Measurements from ENCODE around the gene TMEM37. TPM values are rescaled to one million over a fixed set of nuclear protein-coding genes. Genes with fewer than 3 reads are reported as not detected.

The TMEM37 gene
- total RNA-seq, 1 experiment from 2014 or later: 4.2 TPM

- Histone ChIP-seq H2BK120ac (ENCODE audit: low read depth, low read length, poor library complexity, severe bottlenecking) (no peak overlapping the region), H2BK20ac (ENCODE audit: low read depth, low read length, poor library complexity, severe bottlenecking) (no peak overlapping the region), H3K9ac (ENCODE audit: extremely low read depth, insufficient read length, low read length) (no peak overlapping the region), H3K56ac (ENCODE audit: insufficient read length, low read depth, low read length) (no peak overlapping the region), H4K8ac (replicated peaks; ENCODE audit: insufficient read length, low read depth, low read length) (no peak overlapping the region), H4K5ac (ENCODE audit: insufficient read length, low read depth, low read length) (no peak overlapping the region), H3K79me2 (ENCODE audit: insufficient read depth, low read length) (no peaks in the 10 kb centered on the region; the same call in 1 of the 2 replicates), H3K14ac (ENCODE audit: insufficient read depth, low read length) (no peak overlapping the region), H3K9me3 (ENCODE audit: control insufficient read depth, low read depth, low read length) (no peaks in the 10 kb centered on the region), H3K23ac (ENCODE audit: insufficient read length, low read depth, low read length) (no peak overlapping the region), H3K4ac (ENCODE audit: low read depth, low read length) (no peak overlapping the region), H2BK12ac (ENCODE audit: insufficient read length, low read depth, low read length) (no peak overlapping the region), H3K23me2 (ENCODE audit: insufficient read length, low read depth, low read length, poor library complexity, severe bottlenecking) (no peaks in the 10 kb centered on the region), H3K27me3 (ENCODE audit: insufficient read depth, low read length) (no peaks in the 10 kb centered on the region), H4K91ac (ENCODE audit: insufficient read length, low read depth, low read length) (no peak overlapping the region), H2AFZ (ENCODE audit: low read length) (no peak overlapping the region), H3T11ph (ENCODE audit: low read length) (no peak overlapping the region), H3K4me1 (ENCODE audit: insufficient read depth, low read length) (no peaks in the 10 kb centered on the region), H2BK5ac (ENCODE audit: insufficient read length, low read length) (no peak overlapping the region), H3K79me1 (ENCODE audit: insufficient read depth, low read depth, low read length, poor library complexity, severe bottlenecking) (no peaks in the 10 kb centered on the region), H3K27ac (ENCODE audit: insufficient read length, low read depth, low read length) (no peak overlapping the region), H4K20me1 (ENCODE audit: control insufficient read depth, insufficient read depth, insufficient read length) (no peaks in the 10 kb centered on the region), H3K18ac (ENCODE audit: insufficient read length, low read depth, low read length) (no peak overlapping the region), H2AK5ac (ENCODE audit: insufficient read length, low read length) (no peak overlapping the region), H2BK15ac (ENCODE audit: low read depth, low read length) (no peak overlapping the region), H3K4me2 (ENCODE audit: insufficient read depth, insufficient read length, low read length) (no peak overlapping the region)
- Mint-ChIP-seq H3K4me3 (no peak overlapping the region), H3K27ac (no peak overlapping the region), H3K36me3 (ENCODE audit: insufficient read depth in 1 of 3, low read depth in 3 of 3) (no peaks in the 10 kb centered on the region), H3K9me3 (no peaks in the 10 kb centered on the region; a peak in 1 of 5 replicates), H3K4me1 (peaks cover 0 to 8% of the 10 kb centered on the region in 2 experiments; a peak in 3 of 4 replicates), H3K27me3 (ENCODE audit: low read depth) (peaks cover 10% of the 10 kb centered on the region)
- no peak for TF ChIP-seq CTCF (conservative IDR thresholded peaks at IDR 0.05)
- no CpG with 5 or more reads among the region's 2 CpGs for WGBS (ENCODE audit: extremely low coverage, insufficient read length, low lambda C conversion rate)
- DNase-seq: no peak
Observed at GRCh38 chr2:119460076-119460475, 28.4 kb downstream of the TMEM37 start.
